ENCODE measurements around the gene ANO2.

ANO2 gene

GRCh38 chr12:5923751-5924150, 21.3 kb downstream of the ANO2 start:
- Histone ChIP-seq H3K79me1 (replicated peaks; ENCODE audit: low read length, poor library complexity, severe bottlenecking) (no peaks in the 10 kb centered on the region), H3K27me3 (ENCODE audit: control insufficient read depth in 1 of 2, insufficient read depth in 1 of 2, low read length in 2 of 2) (peaks cover 12 to 23% of the 10 kb centered on the region in 2 experiments), H3K9me3 (ENCODE audit: control insufficient read depth, low read length) (no peaks in the 10 kb centered on the region), H3K4me3 (ENCODE audit: insufficient read depth in 1 of 2, low read depth in 1 of 2, low read length in 2 of 2) (no peak overlapping the region), H3K18ac (ENCODE audit: low read depth in 1 of 2, low read length in 2 of 2) (no peak overlapping the region), H2BK5ac (ENCODE audit: low read depth, low read length, poor library complexity, severe bottlenecking) (no peak overlapping the region), H2BK12ac (ENCODE audit: low read length in 2 of 2) (no peak overlapping the region), H2BK15ac (ENCODE audit: low read depth, poor library complexity, severe bottlenecking) (no peak overlapping the region), H3K14ac (ENCODE audit: low read length in 2 of 2) (no peak overlapping the region), H3K4me2 (ENCODE audit: low read length, poor library complexity, severe bottlenecking) (no peak overlapping the region), H3K9ac (ENCODE audit: low read length) (no peak overlapping the region), H3K4ac (ENCODE audit: low read depth in 1 of 2, low read length in 2 of 2) (no peak overlapping the region), H3K27ac (ENCODE audit: low read length, poor library complexity, severe bottlenecking) (no peak overlapping the region), H3K36me3 (ENCODE audit: control insufficient read depth in 1 of 2, insufficient read depth in 2 of 2, low read depth in 1 of 2, low read length in 2 of 2) (no peaks in the 10 kb centered on the region), H2AK5ac (ENCODE audit: low read length, severe bottlenecking) (no peak overlapping the region), H4K91ac (ENCODE audit: low read length) (no peak overlapping the region), H2AFZ (ENCODE audit: low read depth, low read length) (no peak overlapping the region), H3K4me1 (ENCODE audit: control insufficient read depth, insufficient read depth, low read depth, low read length) (peaks cover 2% of the 10 kb centered on the region), H2BK120ac (ENCODE audit: low read depth, low read length) (no peak overlapping the region), H4K8ac (ENCODE audit: low read length) (no peak overlapping the region), H3K23ac (ENCODE audit: low read length in 2 of 2) (no peak overlapping the region)
- DNase-seq = no peak
- WGBS = 65% methylated on average over 5 of the region's 5 CpGs

GRCh38 chr12:5923043-5923605, 21.9 kb downstream of the ANO2 start:
- H3K9me3 ChIP-seq (ENCODE audit: control insufficient read depth, low read length) = no peaks in the 10 kb centered on the region
- H3K18ac ChIP-seq (ENCODE audit: low read depth in 1 of 2, low read length in 2 of 2) = no peak overlapping the region
- no peak overlapping the region for H2BK15ac ChIP-seq (ENCODE audit: low read depth, poor library complexity, severe bottlenecking)
- H3K4me1 ChIP-seq (ENCODE audit: control insufficient read depth, insufficient read depth, low read depth, low read length) = peaks cover 2% of the 10 kb centered on the region
- no peak overlapping the region for H4K91ac ChIP-seq (ENCODE audit: low read length)
- peak overlapping the region in 1 of 2 experiments; percentile 33 for H3K4me3 ChIP-seq (ENCODE audit: insufficient read depth in 1 of 2, low read depth in 1 of 2, low read length in 2 of 2)
- H2AFZ ChIP-seq (ENCODE audit: low read depth, low read length) = no peak overlapping the region
- peak overlapping the region in 1 of 2 experiments; percentile 44 for H3K14ac ChIP-seq (ENCODE audit: low read length in 2 of 2)
- H2BK120ac ChIP-seq (ENCODE audit: low read depth, low read length) = no peak overlapping the region
- no peak overlapping the region for H2BK5ac ChIP-seq (ENCODE audit: low read depth, low read length, poor library complexity, severe bottlenecking)
- no peak overlapping the region for H3K9ac ChIP-seq (ENCODE audit: low read length)
- H3K27me3 ChIP-seq (ENCODE audit: control insufficient read depth in 1 of 2, insufficient read depth in 1 of 2, low read length in 2 of 2) = peaks cover 12 to 23% of the 10 kb centered on the region in 2 experiments
- no peak overlapping the region for H3K27ac ChIP-seq (ENCODE audit: low read length, poor library complexity, severe bottlenecking)
- H3K79me1 ChIP-seq (replicated peaks; ENCODE audit: low read length, poor library complexity, severe bottlenecking) = no peaks in the 10 kb centered on the region
- no peaks in the 10 kb centered on the region for H3K36me3 ChIP-seq (ENCODE audit: control insufficient read depth in 1 of 2, insufficient read depth in 2 of 2, low read depth in 1 of 2, low read length in 2 of 2)
- H2BK12ac ChIP-seq (ENCODE audit: low read length in 2 of 2) = no peak overlapping the region
- no peak overlapping the region for H3K23ac ChIP-seq (ENCODE audit: low read length in 2 of 2)
- DNase-seq = no peak
- no peak overlapping the region for H3K4me2 ChIP-seq (ENCODE audit: low read length, poor library complexity, severe bottlenecking)
- no peak overlapping the region for H3K4ac ChIP-seq (ENCODE audit: low read depth in 1 of 2, low read length in 2 of 2)
- no peak overlapping the region for H4K8ac ChIP-seq (ENCODE audit: low read length)
- WGBS = 64% methylated on average over 12 of the region's 14 CpGs
- H2AK5ac ChIP-seq (ENCODE audit: low read length, severe bottlenecking) = no peak overlapping the region

- Histone ChIP-seq H3K4me3 (ENCODE audit: insufficient read depth in 1 of 2, low read depth in 1 of 2, low read length in 2 of 2) (no peak overlapping the region), H4K8ac (ENCODE audit: low read length) (no peak overlapping the region), H3K27me3 (ENCODE audit: control insufficient read depth in 1 of 2, insufficient read depth in 1 of 2, low read length in 2 of 2) (peaks cover 12 to 23% of the 10 kb centered on the region in 2 experiments), H3K4me1 (ENCODE audit: control insufficient read depth, insufficient read depth, low read depth, low read length) (peaks cover 2% of the 10 kb centered on the region), H2BK5ac (ENCODE audit: low read depth, low read length, poor library complexity, severe bottlenecking) (no peak overlapping the region), H3K4me2 (ENCODE audit: low read length, poor library complexity, severe bottlenecking) (no peak overlapping the region), H2BK12ac (ENCODE audit: low read length in 2 of 2) (no peak overlapping the region), H2BK120ac (ENCODE audit: low read depth, low read length) (no peak overlapping the region), H2AK5ac (ENCODE audit: low read length, severe bottlenecking) (no peak overlapping the region), H3K23ac (ENCODE audit: low read length in 2 of 2) (no peak overlapping the region), H4K91ac (ENCODE audit: low read length) (no peak overlapping the region), H3K9ac (ENCODE audit: low read length) (no peak overlapping the region), H2BK15ac (ENCODE audit: low read depth, poor library complexity, severe bottlenecking) (no peak overlapping the region), H3K18ac (ENCODE audit: low read depth in 1 of 2, low read length in 2 of 2) (no peak overlapping the region), H3K14ac (ENCODE audit: low read length in 2 of 2) (no peak overlapping the region), H3K27ac (ENCODE audit: low read length, poor library complexity, severe bottlenecking) (no peak overlapping the region), H3K36me3 (ENCODE audit: control insufficient read depth in 1 of 2, insufficient read depth in 2 of 2, low read depth in 1 of 2, low read length in 2 of 2) (no peaks in the 10 kb centered on the region), H2AFZ (ENCODE audit: low read depth, low read length) (no peak overlapping the region), H3K4ac (ENCODE audit: low read depth in 1 of 2, low read length in 2 of 2) (no peak overlapping the region), H3K9me3 (ENCODE audit: control insufficient read depth, low read length) (no peaks in the 10 kb centered on the region), H3K79me1 (replicated peaks; ENCODE audit: low read length, poor library complexity, severe bottlenecking) (no peaks in the 10 kb centered on the region)
- 70% methylated on average over 13 of the region's 15 CpGs for WGBS
- DNase-seq = no peak
These were observed 22.8 kb downstream of the ANO2 start for GRCh38 chr12:5921966-5922899.

All from mesenchymal stem cell (in vitro differentiated cells and primary cell).